ENCODE results near the gene MSANTD1. TPM values are rescaled to one million over a fixed set of nuclear protein-coding genes. Genes with fewer than 3 reads are reported as not detected.

The MSANTD1 gene
- 0.09 and 0.11 TPM in 2 replicates for total RNA-seq

GRCh38 chr4:3248811-3249661, at the start of gene MSANTD1:
MSANTD1 (plus strand) TSS chr4:3249159; CDS start chr4:3249223, 64 bp downstream.

DNA sequence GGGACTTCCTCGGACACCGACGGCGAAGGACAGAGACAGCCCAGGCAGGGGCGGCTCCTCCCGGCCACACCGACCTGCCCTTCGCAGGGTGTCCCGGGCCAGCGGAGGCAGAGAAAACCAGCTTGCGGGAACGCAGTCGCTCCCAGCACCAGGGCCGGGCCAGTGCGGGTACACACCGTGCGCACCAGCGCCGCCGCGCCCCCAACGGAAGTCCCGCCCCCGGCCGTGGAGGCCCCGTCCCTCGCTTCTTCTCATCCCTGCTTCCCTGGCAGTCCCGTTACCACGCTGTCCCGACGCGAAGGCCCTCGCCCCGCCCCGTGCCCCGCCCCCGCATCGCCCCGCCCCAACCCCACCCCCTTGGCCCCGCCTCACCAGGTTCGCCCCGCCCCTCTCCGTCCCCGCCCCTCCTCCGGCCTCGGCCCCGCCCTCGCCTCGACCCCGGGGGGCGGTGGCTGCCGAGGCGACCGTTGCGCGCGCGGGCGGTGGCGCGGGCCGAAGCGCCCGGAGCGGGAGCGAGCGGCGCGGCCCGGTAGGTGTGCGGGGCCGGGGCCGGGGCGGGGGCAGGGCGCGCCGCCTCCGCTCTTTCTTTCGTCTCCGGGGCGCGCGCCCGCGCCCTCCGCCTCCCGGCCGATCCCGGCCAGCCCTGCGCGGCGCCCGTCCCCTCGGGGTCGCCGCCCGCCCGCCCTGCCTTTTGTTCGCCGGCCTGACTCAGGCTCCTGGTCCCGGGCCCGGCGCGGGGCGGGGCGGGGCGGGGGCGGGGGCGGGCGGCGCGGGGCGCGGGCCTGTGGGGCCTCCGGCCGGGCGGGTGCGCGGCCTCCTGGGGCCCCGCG, 43.8 kb downstream of the MSANTD1 start, which contains the start of gene RGS12:
Gene RGS12, plus strand, starts transcription at position 451 of the 830 bp plus-strand sequence. CDS start 23,150 bp downstream, outside the sequence.

Other genes with a start within 250 kb of the MSANTD1 start
- gene HTT-AS, start 174.6 kb upstream of the MSANTD1 start, total RNA-seq: not detected in 2 replicates
- 34.7 and 37.3 TPM in 2 replicates for gene HTT, start 174.5 kb upstream of the MSANTD1 start, total RNA-seq
- gene RGS12, start 43.9 kb downstream of the MSANTD1 start, total RNA-seq: 36.5 and 39.3 TPM in 2 replicates
- gene HGFAC, start 192.8 kb downstream of the MSANTD1 start, total RNA-seq: under 0.01 TPM in 1 of 2 replicates, not detected in the other
- 0.11 TPM in 1 of 2 replicates, not detected in the other for gene DOK7, start 214.1 kb downstream of the MSANTD1 start, total RNA-seq